Epidermal melanocyte (primary cell): ENCODE results near the gene UBA3.

ENCODE experiments used
- DNase-seq: peaks from one replicate; pipeline ENCODE4 v3.0.0; 2011; ENCODE audit warnings: low spot score; ENCODE audit not compliant: insufficient read length

Gene UBA3

DNA sequence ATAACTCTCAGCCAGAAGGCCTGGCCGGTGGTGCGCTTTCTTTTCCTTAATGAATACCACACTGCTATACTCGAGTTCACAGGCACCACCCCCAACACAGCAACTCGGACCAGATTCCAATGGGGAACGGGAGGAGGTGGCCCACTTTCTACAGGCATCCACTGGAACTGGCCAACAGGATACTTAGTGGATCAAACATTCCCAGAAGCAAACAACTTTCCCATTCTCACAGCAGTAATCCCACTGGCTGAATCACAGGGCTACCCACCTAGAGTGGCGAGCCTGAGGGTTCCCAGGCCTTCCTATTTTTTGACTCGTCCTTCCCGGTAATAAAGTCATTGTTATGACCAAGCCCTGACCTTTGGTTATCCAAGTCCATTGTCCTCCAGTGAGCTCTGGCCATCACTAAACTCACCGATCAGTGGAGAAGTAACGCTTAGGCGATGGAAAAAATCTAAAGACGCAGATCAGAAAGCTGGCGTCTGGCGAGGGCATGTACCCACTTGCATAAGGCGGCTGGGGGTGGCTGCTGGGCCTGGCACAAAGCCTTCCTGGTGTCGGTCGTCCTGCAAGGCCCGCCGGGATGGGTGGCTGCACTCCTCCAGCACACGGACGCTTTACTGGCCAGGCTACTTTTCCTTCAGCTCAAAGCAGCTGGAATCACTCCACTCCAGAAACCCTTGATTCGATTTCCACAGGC is 67.9 kb downstream of the UBA3 start:
- no peak for DNase-seq

DNA sequence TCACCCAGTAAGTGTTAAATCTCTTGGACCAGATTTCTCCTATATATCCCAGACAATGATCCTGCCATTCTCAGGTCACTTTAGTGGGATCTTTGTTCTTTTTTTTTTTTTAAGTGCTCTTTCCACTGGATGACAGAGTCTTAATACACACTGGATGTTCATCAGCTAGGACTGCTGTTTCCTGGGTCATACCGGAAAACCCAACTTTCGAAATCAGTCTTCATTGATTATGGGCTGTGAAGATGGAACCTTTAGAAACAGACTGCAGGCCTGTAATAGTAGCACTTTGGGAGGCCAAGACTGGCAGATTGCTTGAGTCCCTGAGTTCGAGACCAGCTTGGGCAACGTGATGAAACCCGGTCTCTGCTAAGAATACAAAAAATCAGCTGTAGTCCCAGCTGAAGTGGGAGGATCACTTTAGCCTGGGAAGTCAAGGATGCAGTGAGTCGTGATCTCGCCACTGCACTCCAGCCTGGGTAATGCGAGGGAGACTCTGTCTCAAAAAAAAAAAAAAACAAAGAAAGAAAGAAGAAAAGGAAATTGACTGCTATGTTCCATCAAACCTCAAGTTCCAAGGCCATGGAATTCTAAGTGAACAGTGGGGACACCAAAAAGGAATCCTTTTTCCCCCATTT is 69.0 kb downstream of the UBA3 start:
- DNase-seq = no peak

- no peak for DNase-seq
These were observed 70.4 kb downstream of the UBA3 start for GRCh38 chr3:69009559-69010410.

DNA sequence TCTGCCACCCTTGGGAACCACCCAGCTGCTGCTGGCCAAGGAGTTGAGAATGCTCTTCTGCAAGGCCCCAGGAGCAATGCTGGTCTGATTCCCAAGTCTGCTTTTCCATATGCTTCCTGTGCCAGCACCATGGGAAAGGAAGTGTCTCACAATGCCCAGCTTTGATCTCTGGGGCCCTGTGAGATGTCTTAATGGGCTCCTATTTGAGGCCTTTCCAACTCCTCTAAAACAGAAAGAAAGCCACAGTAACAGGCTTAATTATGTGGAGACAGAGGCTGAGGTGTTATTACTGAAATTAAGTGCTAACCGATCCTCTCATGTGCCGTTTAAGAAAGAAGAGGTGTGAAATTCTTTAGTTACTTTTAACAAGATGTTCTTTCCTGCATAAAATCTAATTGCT is 71.2 kb downstream of the UBA3 start:
- no peak for DNase-seq

DNA sequence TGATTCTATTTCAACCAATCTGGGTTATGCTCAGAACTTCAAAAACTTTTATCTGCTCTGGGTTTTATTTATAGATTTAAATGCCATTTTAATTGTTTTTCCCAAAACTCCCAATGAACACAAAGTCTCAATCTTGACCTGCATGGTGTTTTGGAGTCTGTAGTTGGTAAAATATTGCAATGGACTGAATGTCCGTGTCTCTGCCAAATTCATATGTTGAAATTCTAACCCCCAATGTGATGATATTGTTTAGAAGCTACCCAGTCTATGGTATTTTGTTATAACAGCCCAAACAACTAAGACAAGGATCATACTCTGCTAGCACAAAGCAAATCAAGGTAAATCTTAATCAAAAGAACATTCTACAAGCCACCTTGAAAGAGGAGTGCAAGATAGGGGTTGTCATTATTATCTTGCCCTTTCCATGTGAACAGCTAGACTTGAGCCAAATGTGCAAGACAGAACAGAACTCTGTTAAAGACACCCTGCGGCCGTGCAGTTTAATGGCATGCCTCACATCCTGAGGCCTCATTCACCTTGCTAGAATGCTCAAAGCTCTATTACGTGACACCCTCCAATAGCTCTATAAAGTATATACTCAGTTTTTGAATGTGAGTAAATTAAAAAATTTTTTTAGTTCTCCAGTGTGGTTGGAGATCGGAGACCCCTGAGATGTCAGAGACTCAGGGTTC is 74.2 kb downstream of the UBA3 start:
- no peak for DNase-seq

DNA sequence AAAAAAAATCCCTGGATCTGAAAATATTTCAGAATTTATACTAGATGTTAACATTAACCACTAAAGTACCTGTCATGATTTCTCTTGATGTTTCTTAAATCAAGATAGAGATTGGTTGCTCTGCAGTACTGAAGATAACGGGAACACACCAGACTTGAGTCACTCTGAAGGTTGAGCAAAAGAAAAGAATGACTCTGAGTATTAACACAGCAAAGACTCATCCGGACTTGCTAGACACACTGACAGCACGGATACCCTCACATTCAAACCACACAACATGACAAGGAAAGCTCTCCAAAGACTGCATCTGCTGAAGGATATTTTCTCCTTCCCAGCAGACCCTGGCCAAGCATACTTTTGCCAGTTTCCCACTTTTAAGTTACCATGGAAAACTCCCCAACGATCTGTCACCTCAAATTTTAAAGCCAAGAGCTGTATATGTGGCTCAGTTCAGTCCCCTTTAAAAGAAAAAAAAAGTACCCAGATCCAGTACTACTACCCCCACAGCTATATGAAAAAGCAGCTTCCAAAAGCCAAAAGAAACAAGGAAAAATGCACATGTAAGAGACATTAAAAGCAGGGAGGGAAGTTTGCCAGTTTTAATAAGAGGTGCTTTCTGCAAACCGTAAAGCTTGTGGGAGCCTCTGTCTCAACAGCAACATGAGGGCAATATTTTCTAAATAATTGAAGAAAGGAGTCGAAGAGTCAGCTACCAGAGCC is 74.9 kb downstream of the UBA3 start:
- no peak for DNase-seq
